IMR-90 (cell line): Measurements from ENCODE around the gene IGIP. TPM values are rescaled to one million over a fixed set of nuclear protein-coding genes. Genes with fewer than 3 reads are reported as not detected.

ENCODE experiments used
- ATAC-seq: fragments of 200-7000 bp; cut with Tn5 transposase; 2 replicates; pipeline ENCODE4 v1.9.1; 2020; ENCODE audit warnings: low read depth, mild to moderate bottlenecking, moderate library complexity
- BruUV-seq: library from RNA; stranded (reverse); fragments of 400-500 nt; replicated peaks from 2 replicates; lab custom pipeline; 2021; lab: Mats Ljungman, UMichigan
- CTCF ChIA-PET: fragments of 300-600 bp; formaldehyde crosslinking; extraction: SDS; loops from one replicate; lab custom pipeline; 2021; ENCODE audit warnings: antibody characterized with exemption; lab: Yijun Ruan, JAX
- POLR2A ChIA-PET: fragments of 300-600 bp; sonication (Branson Sonifier 250); formaldehyde crosslinking; loops from one replicate; lab custom pipeline; 2022; ENCODE audit warnings: antibody characterized with exemption; ENCODE audit not compliant: unreplicated experiment; lab: Charles Lee
- DNase-seq: peaks from one replicate; pipeline ENCODE4 v3.0.0; 2013
- H2AFZ ChIP-seq: replicated peaks from 2 replicates; pipeline ENCODE3; 2013; ENCODE audit warnings: low read length, mild to moderate bottlenecking; ENCODE audit not compliant: poor library complexity
- H2AK5ac ChIP-seq: 2 replicates; pipeline ENCODE4 v1.6.1; 2013; ENCODE audit warnings: low read depth, low read length, inconsistent platforms
- H2AK9ac ChIP-seq: replicated peaks from 2 replicates; pipeline ENCODE3; 2013; ENCODE audit warnings: mild to moderate bottlenecking, low read depth, low read length, moderate library complexity; ENCODE audit not compliant: poor library complexity
- H2BK120ac ChIP-seq: 2 replicates; pipeline ENCODE4 v1.6.1; 2013; ENCODE audit warnings: low read depth, low read length, inconsistent platforms
- H2BK15ac ChIP-seq: 3 replicates; pipeline ENCODE4 v1.6.1; 2013; ENCODE audit warnings: low read depth, low read length, inconsistent platforms
- H2BK20ac ChIP-seq: 2 replicates; pipeline ENCODE4 v1.6.1; 2013; ENCODE audit warnings: low read depth, mild to moderate bottlenecking, inconsistent platforms, low read length, moderate library complexity
- H2BK5ac ChIP-seq: 2 replicates; pipeline ENCODE4 v1.6.1; 2013; ENCODE audit warnings: mild to moderate bottlenecking, low read depth, low read length, inconsistent platforms; ENCODE audit not compliant: poor library complexity, severe bottlenecking
- H3K14ac ChIP-seq: replicated peaks from 2 replicates; pipeline ENCODE4 v1.6.1; 2013; ENCODE audit warnings: low read depth, low read length, inconsistent platforms
- H3K18ac ChIP-seq: 2 replicates; pipeline ENCODE4 v1.6.1; 2013; ENCODE audit warnings: low read depth, low read length, control low read depth
- H3K23ac ChIP-seq: 2 replicates; pipeline ENCODE4 v1.6.1; 2013; ENCODE audit warnings: low read depth, low read length, inconsistent platforms
- H3K27ac ChIP-seq: 2 replicates; pipeline ENCODE4 v1.5.1; 2013; ENCODE audit warnings: mild to moderate bottlenecking, control low read depth, low read length; ENCODE audit not compliant: insufficient read depth
- H3K27me3 ChIP-seq: 2 replicates; pipeline ENCODE4 v1.6.1; 2013; ENCODE audit warnings: low read length; ENCODE audit not compliant: control insufficient read depth, insufficient read depth
- H3K36me3 ChIP-seq: 2 replicates; pipeline ENCODE4 v1.6.1; 2013; ENCODE audit warnings: low read length, mixed read lengths; ENCODE audit not compliant: control insufficient read depth, insufficient read depth
- H3K4ac ChIP-seq: 2 replicates; pipeline ENCODE4 v1.6.1; 2013; ENCODE audit warnings: low read depth, low read length, inconsistent platforms
- H3K4me1 ChIP-seq: 2 replicates; pipeline ENCODE4 v1.6.1; 2013; ENCODE audit warnings: low read length, mixed read lengths; ENCODE audit not compliant: control insufficient read depth, insufficient read depth
- H3K4me2 ChIP-seq: 2 replicates; pipeline ENCODE4 v1.6.1; 2013; ENCODE audit warnings: low read depth, mild to moderate bottlenecking, control low read depth, low read length, moderate library complexity
- H3K4me3 ChIP-seq: 2 replicates; pipeline ENCODE4 v1.5.1; 2013; ENCODE audit warnings: low read depth, mild to moderate bottlenecking, control low read depth, low read length, moderate library complexity; ENCODE audit not compliant: insufficient read depth
- H3K56ac ChIP-seq: 2 replicates; pipeline ENCODE4 v1.6.1; 2013; ENCODE audit warnings: low read length, inconsistent platforms; ENCODE audit not compliant: insufficient read depth; ENCODE audit errors: extremely low read depth
- H3K79me1 ChIP-seq, 2 experiments: 2 replicates each; pipeline ENCODE4 v1.6.1; 2013; ENCODE audit warnings: low read length in 2 of 2, inconsistent platforms in 1 of 2, low read depth in 1 of 2
- H3K9ac ChIP-seq: 2 replicates; pipeline ENCODE4 v1.6.1; 2013; ENCODE audit warnings: low read depth, low read length, control low read depth
- H3K9me1 ChIP-seq: 2 replicates; pipeline ENCODE4 v1.6.1; 2013; ENCODE audit warnings: low read length, inconsistent platforms; ENCODE audit not compliant: insufficient read depth
- H3K9me3 ChIP-seq: 2 replicates; pipeline ENCODE4 v1.6.1; 2013; ENCODE audit warnings: low read length; ENCODE audit not compliant: control insufficient read depth, insufficient read depth
- H4K20me1 ChIP-seq: 2 replicates; pipeline ENCODE4 v1.6.1; 2013; ENCODE audit warnings: low read length, inconsistent platforms; ENCODE audit not compliant: insufficient read depth
- H4K5ac ChIP-seq: 2 replicates; pipeline ENCODE4 v1.6.1; 2013; ENCODE audit warnings: mild to moderate bottlenecking, low read depth, low read length, control low read depth
- H4K8ac ChIP-seq, 2 experiments: 2 replicates each; pipeline ENCODE4 v1.6.1; 2013; ENCODE audit warnings: low read depth in 2 of 2, low read length in 2 of 2, control low read depth in 1 of 2, inconsistent platforms in 1 of 2
- H4K91ac ChIP-seq: 2 replicates; pipeline ENCODE4 v1.6.1; 2013; ENCODE audit warnings: low read depth, low read length, inconsistent platforms; ENCODE audit not compliant: insufficient read depth
- BHLHE40 ChIP-seq: fragments of 150-350 bp; IDR thresholded peaks from 2 replicates; pipeline ENCODE4 v1.6.1; 2016; ENCODE audit warnings: mild to moderate bottlenecking, low read depth, low read length
- CEBPB ChIP-seq: IDR thresholded peaks from 2 replicates; pipeline ENCODE4 v1.6.1; 2012; ENCODE audit warnings: low read depth, low read length, improper control_type of control experiment
- CHD1 ChIP-seq: IDR thresholded peaks from 2 replicates; pipeline ENCODE4 v1.6.1; 2012; ENCODE audit warnings: low read depth, low read length, improper control_type of control experiment
- CTCF ChIP-seq: conservative IDR thresholded peaks from 2 replicates; pipeline ENCODE4 v1.5.1; 2012; ENCODE audit warnings: mild to moderate bottlenecking, low read depth, low read length, improper control_type of control experiment
- ELK1 ChIP-seq: fragments of 150-350 bp; IDR thresholded peaks from 2 replicates; pipeline ENCODE4 v1.6.1; 2016; ENCODE audit warnings: low read depth, mild to moderate bottlenecking, low read length, moderate library complexity, borderline replicate concordance
- FOS ChIP-seq: fragments of 150-350 bp; IDR thresholded peaks from 2 replicates; pipeline ENCODE4 v1.6.1; 2016; ENCODE audit warnings: low read depth, low read length
- MAFK ChIP-seq: IDR thresholded peaks from 2 replicates; pipeline ENCODE4 v1.6.1; 2012; ENCODE audit warnings: low read depth, low read length, improper control_type of control experiment
- MAZ ChIP-seq: IDR thresholded peaks from 2 replicates; pipeline ENCODE4 v1.6.1; 2012; ENCODE audit warnings: low read depth, mild to moderate bottlenecking, low read length, improper control_type of control experiment, moderate library complexity, borderline replicate concordance
- MXI1 ChIP-seq: IDR thresholded peaks from 2 replicates; pipeline ENCODE4 v1.6.1; 2012; ENCODE audit warnings: low read depth, mild to moderate bottlenecking, low read length, moderate library complexity, borderline replicate concordance
- NFE2L2 ChIP-seq: fragments of 150-350 bp; IDR thresholded peaks from 2 replicates; pipeline ENCODE4 v1.6.1; 2016; ENCODE audit warnings: low read depth, mild to moderate bottlenecking, low read length
- POLR2A ChIP-seq: IDR thresholded peaks from 2 replicates; pipeline ENCODE4 v1.6.1; 2012; ENCODE audit warnings: mild to moderate bottlenecking, low read depth, low read length
- RAD21 ChIP-seq: IDR thresholded peaks from 2 replicates; pipeline ENCODE4 v1.6.1; 2012; ENCODE audit warnings: low read length, improper control_type of control experiment
- RCOR1 ChIP-seq: IDR thresholded peaks from 2 replicates; pipeline ENCODE4 v1.6.1; 2012; ENCODE audit warnings: mild to moderate bottlenecking, low read length, improper control_type of control experiment; ENCODE audit not compliant: insufficient replicate concordance
- RFX5 ChIP-seq: IDR thresholded peaks from 2 replicates; pipeline ENCODE4 v1.8.0; 2012; ENCODE audit warnings: low read depth, mild to moderate bottlenecking, low read length, moderate library complexity
- SMC3 ChIP-seq: fragments of 150-350 bp; IDR thresholded peaks from 2 replicates; pipeline ENCODE4 v1.6.1; 2016; ENCODE audit warnings: low read depth, mild to moderate bottlenecking, antibody characterized with exemption, low read length, moderate library complexity
- USF2 ChIP-seq: fragments of 150-350 bp; IDR thresholded peaks from 2 replicates; pipeline ENCODE4 v1.6.1; 2017; ENCODE audit warnings: mild to moderate bottlenecking, antibody characterized with exemption, low read length, low read depth
- WGBS, 2 experiments: methylation state at CpG; one replicate each; pipeline versions ENCODE4 v1.1.5 to v1.1.7; 2013; ENCODE audit warnings: missing lambda C conversion rate in 2 of 2; ENCODE audit not compliant: insufficient read length in 1 of 2; ENCODE audit errors: extremely low coverage in 2 of 2; 5-methylcytosine and 5-hydroxymethylcytosine counted together
- dilution Hi-C: fragments of 300-500 bp; cut with HindIII; formaldehyde crosslinking; loops from one replicate; pipeline ENCODE4 v1.14.3; 2018; ENCODE audit warnings: low sequenced_read_pairs; ENCODE audit not compliant: unreplicated experiment
- in situ Hi-C: fragments of 300-500 bp; cut with MboI; formaldehyde crosslinking; loops from 3 replicates; pipeline ENCODE4 v1.14.3; 2019; ENCODE audit warnings: low sequenced_read_pairs, inconsistent platforms, mixed read lengths
- intact Hi-C: fragments of 100-400 bp; cut with micrococcal nuclease; formaldehyde crosslinking; loops from 2 replicates; pipeline ENCODE4 v1.10.0; 2022
- polyA plus RNA-seq, 3 experiments: library from polyadenylated mRNA; depleted of rRNA; stranded (reverse); fragments of >200 nt; gene quantifications; 2 replicates each; pipeline ENCODE4 v1.2.3, GENCODE V29; 2012; ENCODE audit warnings: low replicate concordance in 1 of 3
- total RNA-seq: library from RNA; depleted of rRNA; stranded (reverse); fragments of >200 nt; gene quantifications from 2 replicates; pipeline ENCODE4 v1.2.3, GENCODE V29; 2012

The IGIP gene
- total and polyA plus RNA-seq, 2 of the 4 experiments (the other 2 are of a cell fraction): 1.2 to 5.0 TPM

- ChIA-PET CTCF (no interaction called here), POLR2A (no interaction called here)
- no peaks in the 10 kb centered on the region for H3K9me3 ChIP-seq
- H3K9ac ChIP-seq: no peak overlapping the region
- no peak overlapping the region for H3K4ac ChIP-seq
- dilution Hi-C loops: no loop called here
- no peak overlapping the region for H4K91ac ChIP-seq
- no peak overlapping the region for H3K4me3 ChIP-seq
- H2AK5ac ChIP-seq: no peak overlapping the region
- H2BK15ac ChIP-seq: no peak overlapping the region
- no peak overlapping the region for H3K18ac ChIP-seq
- peaks cover 4% of the 10 kb centered on the region; the same call in 1 of the 2 replicates for H3K4me1 ChIP-seq
- H2BK5ac ChIP-seq: no peak overlapping the region
- H3K27ac ChIP-seq: no peak overlapping the region
- H3K4me2 ChIP-seq: no peak overlapping the region
- TF ChIP-seq BHLHE40 (no peak), POLR2A (no peak), FOS (no peak), CEBPB (no peak), MAFK (no peak), ELK1 (no peak), RCOR1 (no peak), SMC3 (no peak), MXI1 (no peak), CTCF (no peak), RFX5 (no peak), USF2 (no peak), RAD21 (no peak), MAZ (no peak), NFE2L2 (no peak), CHD1 (no peak)
- H4K8ac ChIP-seq: no peak overlapping the region
- WGBS, 2 experiments: 64% methylated on average over 5 of the region's 7 CpGs; no CpG with 5 or more reads in 1 of the 2 experiments
- DNase-seq: no peak
- no peak overlapping the region for H3K23ac ChIP-seq
- no peak overlapping the region for H4K5ac ChIP-seq
- H3K36me3 ChIP-seq: no peaks in the 10 kb centered on the region
- H3K14ac ChIP-seq: no peak overlapping the region
- H2AK9ac ChIP-seq: no peak overlapping the region
- intact Hi-C loops: no loop called here
- no peak overlapping the region for H2AFZ ChIP-seq
- ATAC-seq: no peak
- no peak overlapping the region for H2BK20ac ChIP-seq
- peaks cover 72% of the 10 kb centered on the region for H4K20me1 ChIP-seq
- H2BK120ac ChIP-seq: no peak overlapping the region
- no peaks in the 10 kb centered on the region; the same call in 1 of the 2 replicates for H3K27me3 ChIP-seq
- BruUV-seq: no TSS peak
- H3K79me1 ChIP-seq: peaks cover 30 to 59% of the 10 kb centered on the region in 2 experiments
- in situ Hi-C loops: no loop called here
- H3K9me1 ChIP-seq: peaks cover 4% of the 10 kb centered on the region; the same call in 1 of the 2 replicates
- no peak overlapping the region for H3K56ac ChIP-seq
Measured at GRCh38 chr5:140142856-140143255, 17.1 kb downstream of the IGIP start.
